HG02973 (cell line): ENCODE results near the gene CACNA1H.

Source experiments
- ATAC-seq: cut with Tn5 transposase; IDR thresholded peaks from one replicate; pipeline ENCODE4 v1.9.1; 2021; ENCODE audit warnings: moderate library complexity; ENCODE audit not compliant: unreplicated experiment

CACNA1H gene

DNA sequence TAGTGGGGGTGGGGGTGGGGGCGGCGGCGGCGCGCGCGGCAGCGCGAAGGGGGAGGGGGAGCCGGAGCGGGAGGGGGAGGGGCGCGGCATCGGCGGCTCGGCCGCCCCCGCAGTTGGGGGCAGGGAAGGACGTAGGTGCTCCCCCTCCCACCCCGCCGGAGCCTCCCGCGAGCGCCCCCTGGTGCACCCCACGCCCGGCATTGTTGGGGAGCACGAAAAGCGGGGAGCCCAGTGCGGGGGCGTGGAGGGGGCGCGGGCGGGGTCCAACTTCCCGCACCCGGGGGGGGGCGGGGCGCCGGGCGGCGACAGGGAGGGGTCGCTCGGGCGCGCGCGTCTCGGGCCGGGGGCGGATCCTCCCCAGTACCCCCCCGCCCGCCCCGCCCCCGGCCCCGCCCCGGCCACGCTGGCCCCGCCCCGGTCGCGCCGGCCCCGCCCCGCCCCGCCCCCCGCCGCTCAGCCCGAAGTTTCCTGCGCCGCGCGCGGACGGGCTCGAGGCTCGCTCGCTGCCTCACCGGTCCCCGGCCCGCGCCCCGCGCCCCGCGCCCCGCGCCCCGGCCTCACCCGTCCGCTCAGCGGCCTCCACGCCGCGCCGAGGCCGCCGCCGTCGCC, at the start of gene CACNA1H:
Gene CACNA1H (plus strand): TSS at position 456 of the 609 bp plus-strand sequence. CDS start 632 bp downstream, outside the sequence.
- ATAC-seq = no peak

GRCh38 chr16:1103636-1103980, 49.3 kb upstream of the CACNA1H start:
- ATAC-seq = no peak

- ATAC-seq = no peak
These were observed 46.9 kb upstream of the CACNA1H start for GRCh38 chr16:1105888-1106620.

- ATAC-seq = no peak
These were observed 46.2 kb upstream of the CACNA1H start for GRCh38 chr16:1106659-1107058.

DNA sequence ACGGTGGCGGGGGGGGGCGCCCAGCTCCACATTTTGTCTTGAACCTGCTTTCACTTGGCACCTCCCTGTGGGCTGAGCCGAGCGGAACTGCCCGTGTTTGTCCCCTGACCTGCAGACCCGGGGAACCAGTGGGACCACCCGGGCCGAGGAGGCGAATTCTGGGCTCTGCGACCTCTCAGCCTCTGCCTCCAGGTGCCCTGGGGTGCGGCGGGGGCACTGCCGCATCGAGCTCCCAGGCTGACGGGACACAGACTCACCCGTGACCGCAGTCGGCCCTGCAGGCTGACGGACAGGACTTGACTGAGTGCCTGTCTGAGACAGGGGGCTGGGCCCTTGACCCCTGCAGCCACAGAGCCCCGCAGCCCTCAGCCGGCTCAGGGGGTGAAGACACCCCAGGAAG, 45.8 kb upstream of the CACNA1H start:
- ATAC-seq = no peak

DNA sequence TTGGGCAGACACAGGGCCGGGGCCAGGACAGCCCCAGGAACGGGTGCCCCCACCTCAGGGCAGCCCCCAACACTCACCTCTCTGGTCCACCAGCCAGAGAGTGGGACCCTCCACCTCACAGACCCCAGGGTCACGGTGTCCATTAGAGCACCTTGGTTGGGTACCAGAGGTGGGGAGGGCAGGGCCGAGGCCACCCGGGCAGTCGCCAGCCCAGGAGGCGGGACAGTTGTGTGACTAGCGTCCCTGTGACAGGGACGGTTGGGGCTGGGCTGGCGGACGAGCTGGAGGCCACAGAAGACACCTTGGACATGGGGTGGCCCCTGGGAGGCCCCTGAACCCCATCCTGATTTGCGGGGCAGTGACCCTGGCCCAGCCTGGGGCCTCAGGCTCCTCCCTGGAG, 45.2 kb upstream of the CACNA1H start:
- no peak for ATAC-seq

- no peak for ATAC-seq
These were observed 44.3 kb upstream of the CACNA1H start for GRCh38 chr16:1108299-1109252.

DNA sequence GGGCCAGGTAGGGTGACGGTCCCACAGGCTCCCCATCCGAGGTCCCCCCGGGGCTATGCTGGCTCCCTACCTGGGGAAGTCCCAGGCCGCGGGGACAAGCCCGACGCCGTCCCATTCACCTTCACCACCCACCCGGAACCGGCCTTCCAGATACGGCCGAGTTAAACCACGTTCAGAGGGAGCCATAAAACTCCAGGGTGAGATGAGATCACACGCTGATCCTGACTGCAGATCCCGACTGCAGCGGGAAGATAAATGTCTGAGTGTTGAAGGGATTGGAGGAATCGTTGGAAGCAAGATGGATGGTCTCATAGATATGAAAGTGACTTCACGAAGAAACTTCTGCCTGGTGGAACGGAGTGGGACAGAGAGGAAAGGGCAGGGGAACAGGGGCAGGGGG, 43.3 kb upstream of the CACNA1H start:
- no peak for ATAC-seq

DNA sequence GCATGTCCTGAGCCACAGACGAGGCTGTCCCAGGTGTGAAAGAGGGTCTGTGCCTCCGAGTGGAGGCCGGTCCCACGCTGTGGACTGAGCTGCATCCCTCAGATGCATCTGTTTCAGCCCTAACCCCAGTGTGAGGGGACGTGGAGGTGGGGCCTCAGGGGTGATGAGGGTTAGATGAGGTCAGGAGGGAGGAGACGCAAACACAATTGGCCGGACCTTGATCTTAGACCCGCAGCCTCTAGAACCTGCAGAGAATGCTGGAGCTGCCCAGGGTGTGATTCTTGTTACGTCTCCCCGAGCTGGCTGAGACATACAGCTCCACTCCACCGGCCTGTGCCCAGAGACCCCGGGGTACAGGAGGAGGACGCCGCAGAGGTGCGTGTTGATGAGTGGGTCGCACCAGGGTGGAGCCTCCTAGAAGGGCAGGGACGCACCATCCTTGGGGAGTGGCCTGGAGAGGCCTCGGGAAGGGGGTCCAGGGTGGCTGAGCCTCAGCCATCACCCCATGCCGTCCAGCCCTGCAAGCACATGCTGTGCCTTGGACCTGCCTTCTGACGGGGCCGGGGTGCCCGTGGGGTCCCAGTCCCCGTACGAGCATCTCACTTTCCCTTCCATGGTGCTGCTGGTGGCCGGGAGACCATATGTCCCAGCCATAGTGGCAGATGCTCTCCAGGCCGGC, 40.3 kb upstream of the CACNA1H start:
- ATAC-seq = no peak

DNA sequence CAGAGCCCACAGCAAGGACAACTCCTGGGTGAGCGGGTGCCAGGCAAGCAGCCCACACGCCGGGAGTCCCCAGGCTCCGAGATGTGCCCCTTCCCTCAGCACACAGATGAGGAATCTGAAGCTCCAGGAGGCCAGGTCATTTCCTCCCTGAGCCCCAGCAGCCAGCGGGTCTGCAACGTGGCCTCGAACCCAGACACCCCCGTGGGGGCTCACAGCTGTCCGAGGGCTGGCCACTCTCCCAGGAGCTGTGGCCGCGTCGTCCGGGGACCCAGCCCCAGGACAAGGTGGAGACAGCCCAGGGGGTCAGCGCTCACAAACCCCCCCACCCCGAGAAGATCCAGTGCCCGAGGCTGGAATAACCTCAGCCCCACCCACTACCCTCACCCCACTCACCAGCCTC, 39.4 kb upstream of the CACNA1H start:
- no peak for ATAC-seq

GRCh38 chr16:1113889-1114526, 38.9 kb upstream of the CACNA1H start:
- no peak for ATAC-seq

- ATAC-seq = no peak
These were observed 36.2 kb upstream of the CACNA1H start for GRCh38 chr16:1116693-1117077.

DNA sequence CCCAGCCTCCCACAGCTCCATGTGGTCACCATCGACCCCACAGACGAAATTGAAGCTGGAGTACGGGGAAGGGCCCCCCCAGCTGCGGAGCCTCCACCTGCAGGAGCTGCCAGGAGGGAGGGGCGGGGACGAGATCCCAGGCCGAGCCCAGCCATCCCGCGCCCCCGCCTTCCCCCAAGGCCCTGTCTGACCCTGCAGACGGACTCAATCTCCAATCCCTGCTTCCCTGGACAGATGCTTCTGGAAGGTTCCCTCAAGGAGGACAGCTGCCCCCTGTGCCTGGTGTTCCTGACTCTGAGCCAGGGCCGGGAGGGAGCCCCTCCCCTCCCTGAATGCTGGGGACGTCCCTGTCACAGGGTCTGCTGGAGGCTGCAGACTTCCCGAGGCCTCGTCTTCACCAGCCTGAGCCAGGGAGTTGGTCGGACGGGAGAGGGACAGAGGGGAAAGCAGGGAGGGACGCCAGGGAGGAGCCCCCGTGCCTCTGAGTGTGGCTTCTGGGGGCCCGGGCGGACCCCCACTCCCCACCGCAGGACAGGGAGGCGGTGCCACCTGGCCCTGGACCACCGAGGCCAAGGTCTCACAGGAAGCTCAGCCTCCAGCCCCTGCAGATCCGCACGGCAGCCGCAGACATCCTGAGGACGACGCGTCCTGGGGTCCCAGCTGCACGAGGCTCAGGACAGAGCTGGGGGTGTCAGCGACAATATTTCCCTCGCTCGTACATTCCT, 35.6 kb upstream of the CACNA1H start:
- no peak for ATAC-seq

GRCh38 chr16:1117926-1118325, 35.0 kb upstream of the CACNA1H start:
- ATAC-seq = no peak

DNA sequence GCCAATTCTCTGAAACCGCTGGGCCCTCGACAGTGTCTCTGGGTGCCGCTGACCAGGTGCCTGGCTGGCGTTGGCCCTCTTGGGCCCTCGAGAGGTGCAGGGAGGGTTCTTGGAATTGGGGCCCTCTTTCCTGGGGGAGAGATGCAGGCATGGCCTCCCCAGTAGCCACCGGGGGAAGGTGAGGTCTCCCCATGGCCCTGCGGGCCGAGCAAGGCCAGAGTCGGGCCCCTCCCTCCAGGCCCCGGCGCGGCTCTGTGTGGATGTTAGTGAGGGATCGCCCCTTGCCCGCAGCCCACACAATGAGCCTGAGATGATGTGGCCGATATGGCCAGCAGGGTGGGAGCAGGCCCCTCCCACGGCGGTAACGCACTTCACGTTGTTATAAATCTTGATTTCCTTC, 33.8 kb upstream of the CACNA1H start:
- no peak for ATAC-seq

DNA sequence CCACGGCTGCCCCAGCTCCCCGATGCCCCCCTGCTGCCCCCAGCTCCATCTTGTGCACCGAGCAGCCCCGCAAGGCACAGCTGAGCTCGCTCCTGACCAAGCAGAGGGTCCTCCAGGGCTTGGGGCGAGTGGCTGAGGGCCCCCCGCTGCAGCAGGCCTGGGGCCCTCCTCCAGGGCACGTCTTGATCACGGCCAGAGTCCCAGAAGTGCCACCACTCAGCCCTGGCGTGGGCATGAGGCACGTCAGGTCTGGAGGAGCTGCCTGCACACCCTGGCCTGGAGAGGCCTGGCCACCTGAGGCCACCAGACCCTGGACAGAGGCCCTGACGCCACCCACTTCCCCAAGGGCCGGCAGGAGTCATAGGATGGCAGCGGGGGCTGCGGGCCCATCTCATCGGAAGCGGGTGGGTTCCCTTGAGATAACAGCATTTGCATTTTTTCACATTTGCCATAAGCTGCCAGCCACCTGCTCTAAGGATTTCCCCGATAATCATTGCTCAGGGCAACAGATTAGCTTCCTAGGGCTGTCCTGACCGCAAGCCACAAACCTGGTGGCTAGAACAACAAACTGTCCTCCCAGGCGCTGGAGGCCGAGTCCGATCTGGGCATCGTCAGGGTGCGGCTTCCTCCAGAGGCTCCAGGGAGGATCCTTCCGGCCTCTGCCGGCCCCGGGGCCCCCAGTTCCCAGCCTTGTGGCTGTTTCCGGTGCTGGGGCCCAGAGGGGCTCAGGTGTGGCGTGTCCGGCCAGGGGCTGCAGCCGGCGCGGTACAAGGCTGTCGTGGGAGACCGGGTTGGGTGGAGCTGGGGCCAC, 32.9 kb upstream of the CACNA1H start:
- no peak for ATAC-seq

DNA sequence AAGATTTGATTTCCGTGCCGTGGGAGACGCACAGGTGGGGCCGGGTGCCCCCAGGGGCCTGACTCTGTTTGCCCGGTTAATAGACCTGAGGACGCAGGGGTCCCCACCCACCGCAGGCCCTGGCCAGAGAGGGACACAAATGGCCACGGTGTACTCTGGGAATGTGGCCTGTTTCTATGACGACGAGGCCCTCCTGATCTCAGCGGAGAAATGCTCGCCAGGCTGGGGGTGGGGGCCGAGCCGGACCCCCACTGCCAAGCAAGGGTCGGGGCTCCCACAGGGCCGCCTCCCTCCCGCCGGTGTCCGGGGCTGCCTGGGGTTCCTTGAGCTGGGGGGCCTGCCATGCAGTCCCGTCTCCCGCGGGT, 32.3 kb upstream of the CACNA1H start:
- no peak for ATAC-seq

DNA sequence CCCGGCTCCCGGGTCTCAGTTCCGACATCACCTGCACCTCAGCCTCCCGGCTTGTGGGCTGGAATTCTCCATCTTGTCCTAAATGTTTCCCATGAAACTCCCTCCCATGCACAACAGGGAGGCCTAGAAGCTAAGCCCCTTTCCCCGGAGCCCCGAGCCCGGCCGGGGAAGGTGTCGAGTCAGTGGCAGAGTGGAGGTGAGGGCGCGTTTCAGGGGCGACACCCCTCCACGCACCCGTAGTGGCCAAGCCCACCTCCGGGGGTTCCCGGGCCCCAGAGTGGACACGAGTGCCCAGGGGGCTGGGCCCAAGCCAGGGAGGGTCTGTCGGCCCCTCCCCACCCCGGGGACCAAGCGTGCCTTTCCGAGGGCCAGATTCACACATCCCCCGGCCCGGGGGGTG, 31.9 kb upstream of the CACNA1H start:
- ATAC-seq = no peak
